Measurements from ENCODE around the gene MAP2K5.
A peak's percentile ranks its signal among the peaks of the same experiment; 100 is the strongest.
"Not testable (repeated sequence)": the region's sequence is repeated elsewhere in the genome, so short reads cannot be mapped to it uniquely, and the experiment has no call there.

The MAP2K5 gene

DNA sequence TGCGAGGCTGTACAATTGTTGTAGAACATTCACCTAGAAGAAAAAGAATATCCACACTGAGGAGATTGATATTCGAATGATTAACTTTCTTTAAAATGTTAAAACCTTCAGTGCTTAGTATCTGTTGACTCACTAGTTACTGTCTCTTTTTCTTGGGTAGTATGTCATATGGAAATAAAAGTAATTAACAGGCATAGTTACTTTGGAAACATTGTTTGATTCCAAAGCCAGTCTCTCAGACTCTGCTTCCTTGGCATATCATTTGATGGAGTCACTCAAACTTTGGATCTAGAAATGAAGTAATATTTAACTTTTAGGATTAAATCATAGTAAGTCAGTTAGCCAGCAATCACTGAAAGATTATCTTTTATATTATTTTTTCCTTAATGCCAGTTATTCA lies 63.4 kb downstream of the MAP2K5 start:
- DNase-seq = no peak

GRCh38 chr15:67606742-67607141 lies 64.2 kb downstream of the MAP2K5 start:
- no peak for DNase-seq

- no peak for DNase-seq
These were observed 64.8 kb downstream of the MAP2K5 start for GRCh38 chr15:67607329-67607728.

DNA sequence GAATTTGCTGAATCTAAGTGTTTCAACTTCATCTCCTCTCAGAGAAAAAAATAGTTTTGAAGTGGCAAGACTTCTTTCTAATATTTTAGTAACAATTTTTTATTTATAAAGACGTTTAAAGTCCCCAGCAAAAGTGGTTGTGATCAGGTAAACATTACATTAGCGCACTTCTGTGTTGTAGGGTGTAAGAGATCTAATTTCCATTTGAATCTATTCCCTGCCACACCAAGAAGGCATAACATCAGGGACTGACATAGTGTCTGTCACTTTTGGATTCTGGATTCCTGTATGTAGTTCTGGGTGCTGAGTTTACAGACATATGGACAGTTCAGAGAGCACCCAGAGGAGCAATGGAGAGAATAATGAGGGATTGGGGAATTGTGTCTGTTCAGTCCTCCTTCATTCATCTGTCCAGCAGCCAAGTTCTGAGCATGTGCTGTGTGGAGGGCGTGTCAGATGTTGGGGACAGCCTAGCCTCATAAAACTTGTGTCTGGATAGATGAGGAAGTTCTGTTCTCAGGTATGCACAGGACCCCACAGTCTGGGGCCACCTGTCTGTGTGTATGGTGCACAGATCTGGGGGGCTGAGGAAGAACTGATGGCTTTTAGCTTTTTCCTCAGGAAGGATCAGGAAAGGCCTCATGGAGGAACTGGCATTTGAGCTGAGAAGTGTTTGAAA lies 65.6 kb downstream of the MAP2K5 start:
- DNase-seq = no peak

DNA sequence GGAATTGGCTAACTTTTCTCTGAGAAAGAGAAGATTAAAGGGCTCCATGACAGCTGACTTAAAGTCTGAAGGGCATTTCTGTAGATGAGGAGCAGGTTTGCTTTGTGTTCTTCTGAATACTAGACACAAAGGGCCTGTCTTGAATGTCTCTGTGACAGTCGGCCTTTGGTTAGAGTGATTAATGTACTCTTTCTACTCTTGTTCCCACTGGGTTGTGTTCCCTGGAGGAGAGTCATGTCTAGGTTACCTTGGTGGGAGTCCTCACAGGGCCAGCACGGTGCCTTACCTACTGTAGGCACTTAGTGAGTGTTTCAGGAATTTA lies 66.1 kb downstream of the MAP2K5 start:
- DNase-seq = no peak

GRCh38 chr15:67611370-67612369 lies 69.2 kb downstream of the MAP2K5 start:
- no peak for DNase-seq

GRCh38 chr15:67613211-67613610 lies 70.7 kb downstream of the MAP2K5 start:
- DNase-seq = no peak

GRCh38 chr15:67613708-67614107 lies 71.2 kb downstream of the MAP2K5 start:
- DNase-seq = no peak

DNA sequence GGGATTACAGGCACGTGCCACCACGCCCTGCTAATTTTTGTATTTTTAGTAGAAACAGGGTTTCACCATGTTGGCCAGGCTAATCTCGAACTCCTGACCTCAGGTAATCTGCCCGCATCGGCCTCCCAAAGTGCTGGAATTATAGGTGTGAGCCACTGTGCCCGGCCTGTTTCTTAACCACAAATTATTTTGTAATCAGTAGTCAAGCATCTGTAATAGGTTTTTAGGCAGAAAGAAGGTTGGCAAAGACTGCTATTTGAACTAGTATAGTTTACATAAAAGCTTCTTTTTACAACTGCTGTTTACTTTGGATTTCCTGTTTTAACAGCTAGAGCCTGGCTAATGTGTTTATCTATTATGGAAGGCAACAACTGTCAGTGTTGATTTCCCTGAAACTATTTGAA lies 72.6 kb downstream of the MAP2K5 start:
- DNase-seq = not testable (repeated sequence)

GRCh38 chr15:67618297-67618696 lies 75.8 kb downstream of the MAP2K5 start:
- no peak for DNase-seq

- DNase-seq = no peak
These were observed 79.6 kb downstream of the MAP2K5 start for GRCh38 chr15:67622110-67622509.

DNA sequence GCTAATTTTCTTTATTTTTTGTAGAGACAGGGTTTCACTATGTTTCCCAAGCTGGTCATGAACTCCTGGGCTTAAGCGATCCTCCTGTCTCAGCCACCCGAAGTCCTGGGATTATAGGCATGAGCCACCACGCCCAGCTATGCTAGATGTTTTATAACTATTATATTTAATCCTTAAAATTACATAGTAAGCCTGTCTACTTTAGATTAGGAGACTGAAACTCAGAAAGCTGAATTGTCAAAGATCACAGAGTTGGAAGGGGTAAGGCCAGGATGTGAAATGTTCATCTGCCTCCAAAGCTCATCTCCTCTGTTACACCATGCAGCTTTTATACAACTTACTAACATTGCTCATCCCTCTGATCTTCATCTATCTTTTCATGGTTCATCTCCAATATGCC lies 89.8 kb downstream of the MAP2K5 start:
- no peak for DNase-seq

- DNase-seq = not testable (repeated sequence)
These were observed 93.4 kb downstream of the MAP2K5 start for GRCh38 chr15:67635950-67636349.

DNA sequence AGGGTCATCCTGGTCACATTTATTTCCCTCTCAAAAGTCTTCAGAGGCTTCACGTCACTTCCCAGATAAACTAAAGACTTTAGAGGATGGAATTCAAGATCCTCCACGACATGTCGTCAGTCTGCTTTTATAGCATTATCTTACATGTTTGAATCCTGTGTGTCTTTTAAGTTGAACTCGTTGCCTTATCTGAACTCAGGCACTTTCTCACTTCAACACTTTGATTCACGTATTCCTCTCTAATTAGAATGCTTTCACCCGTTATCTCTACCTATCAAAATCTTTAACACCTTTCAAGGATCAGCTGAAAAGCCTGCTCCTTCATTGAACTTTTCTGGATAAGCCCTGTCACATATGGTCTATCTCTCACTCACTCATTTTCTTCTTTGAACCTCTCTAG lies 97.1 kb downstream of the MAP2K5 start:
- DNase-seq = no peak

- DNase-seq = peak; percentile 3
These were observed 99.0 kb downstream of the MAP2K5 start for GRCh38 chr15:67641453-67641852.

GRCh38 chr15:67646847-67647246 lies 104.3 kb downstream of the MAP2K5 start:
- DNase-seq = no peak

DNA sequence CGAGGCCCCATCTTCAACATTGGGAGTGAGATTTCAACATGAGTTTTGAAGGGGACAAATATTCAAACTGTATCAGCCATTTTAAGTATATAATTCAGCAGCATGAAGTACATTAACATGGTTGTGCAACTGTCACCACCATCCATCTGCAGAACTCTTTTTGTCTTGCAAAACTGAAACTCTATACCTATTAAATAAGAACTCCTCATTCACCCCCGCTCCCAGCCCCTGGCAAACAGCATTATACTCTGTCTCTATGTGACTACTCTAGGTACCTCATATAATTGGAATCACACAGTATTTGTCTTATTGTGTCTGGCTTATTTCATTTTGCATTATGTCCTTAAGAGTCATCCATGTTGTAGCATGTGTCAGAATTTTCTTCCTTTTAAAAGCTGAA lies 110.1 kb downstream of the MAP2K5 start:
- DNase-seq = no peak

DNA sequence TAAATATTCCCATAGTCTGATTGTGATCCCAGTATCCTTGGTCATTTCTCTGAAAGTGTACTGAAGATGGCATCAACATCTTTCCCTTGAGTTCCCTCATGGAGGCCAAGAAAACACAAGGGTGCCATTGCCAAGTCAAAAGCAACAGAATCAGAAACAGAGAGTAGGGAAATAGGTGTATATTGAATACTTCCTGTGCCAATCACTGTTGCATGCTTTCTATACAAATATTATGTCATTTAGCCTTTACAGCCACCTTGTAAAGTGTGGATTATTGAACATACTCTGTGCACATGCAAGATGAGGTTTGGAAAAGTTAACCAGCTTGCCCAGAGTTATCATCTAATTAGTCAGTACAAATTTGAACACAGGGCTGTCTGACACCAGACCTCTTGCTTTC lies 117.9 kb downstream of the MAP2K5 start:
- no peak for DNase-seq

DNA sequence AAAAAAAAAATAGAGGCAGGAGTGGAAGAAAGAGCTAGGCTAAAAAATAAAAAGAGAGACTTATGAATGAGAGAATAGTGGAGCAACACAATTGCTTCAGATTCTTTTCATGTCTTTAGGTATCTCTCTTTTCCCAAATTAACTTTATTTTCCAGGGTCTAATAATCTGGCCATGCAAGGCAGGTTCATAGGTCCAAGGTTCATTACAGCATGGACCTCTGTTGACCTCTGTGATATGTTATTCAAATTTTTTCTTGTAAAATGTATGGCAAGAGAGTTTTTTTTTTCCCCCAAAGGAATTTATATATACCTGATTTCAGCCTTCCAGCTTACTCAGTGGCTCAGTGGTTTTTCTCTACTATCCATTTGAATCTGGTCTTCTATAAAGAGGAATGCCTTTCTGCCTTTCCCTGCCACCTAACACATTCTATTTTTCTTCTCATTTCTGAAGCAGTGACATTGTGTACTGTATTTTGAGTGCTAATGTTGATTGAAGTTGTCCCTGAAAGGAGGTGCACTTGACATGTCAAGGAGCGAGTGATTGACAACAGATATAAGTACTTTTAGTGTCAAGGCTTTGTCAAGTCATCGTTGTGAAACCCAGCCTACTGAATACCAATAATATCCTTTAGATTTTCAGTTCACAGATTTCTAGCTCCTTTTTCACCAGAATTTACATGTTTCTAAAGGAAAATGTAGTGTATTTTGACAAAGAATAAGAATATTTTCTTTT lies 118.5 kb downstream of the MAP2K5 start:
- no peak for DNase-seq

DNA sequence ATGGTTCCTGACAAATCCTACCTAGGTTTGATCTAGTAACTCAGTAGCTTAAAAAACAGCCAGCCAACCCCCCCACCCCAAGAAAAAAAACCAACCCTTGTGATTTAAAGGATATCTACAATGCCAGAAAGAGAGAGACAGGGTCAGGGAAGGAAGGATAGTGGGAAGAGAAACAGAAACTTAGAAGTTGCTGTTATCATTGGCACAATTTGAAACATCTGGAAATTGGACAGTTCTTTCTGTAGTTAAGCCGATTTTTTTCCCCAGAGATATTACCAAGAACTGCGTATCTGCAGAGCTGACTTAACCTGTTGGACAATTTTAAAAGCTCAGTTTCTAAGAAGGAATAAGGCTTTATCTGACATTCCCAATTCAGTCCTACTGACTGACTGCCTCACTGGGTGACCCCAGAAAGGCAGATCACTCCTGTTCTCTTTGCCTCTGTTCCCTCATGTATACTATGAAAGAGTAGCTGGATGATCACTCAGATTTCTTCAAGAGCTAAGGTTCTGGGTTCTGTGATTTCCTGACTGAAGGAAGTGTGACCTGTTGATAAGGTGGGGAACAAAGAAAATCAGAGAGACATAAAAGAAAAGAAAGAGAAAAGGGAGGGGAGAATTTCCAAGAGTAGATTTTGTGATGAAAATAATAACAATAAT lies 128.3 kb downstream of the MAP2K5 start:
- DNase-seq = no peak

DNA sequence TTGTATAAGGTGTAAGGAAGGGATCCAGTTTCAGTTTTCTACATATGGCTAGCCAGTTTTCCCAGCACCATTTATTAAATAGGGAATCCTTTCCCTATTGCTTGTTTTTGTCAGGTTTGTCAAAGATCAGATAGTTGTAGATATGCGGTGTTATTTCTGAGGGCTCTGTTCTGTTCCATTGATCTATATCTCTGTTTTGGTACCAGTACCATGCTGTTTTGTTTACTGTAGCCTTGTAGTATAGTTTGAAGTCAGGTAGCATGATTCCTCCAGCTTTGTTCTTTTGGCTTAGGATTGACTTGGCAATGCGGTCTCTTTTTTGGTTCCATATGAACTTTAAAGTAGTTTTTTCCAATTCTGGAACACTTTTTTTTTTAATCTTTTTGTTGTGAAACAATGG lies 130.3 kb downstream of the MAP2K5 start:
- DNase-seq = not testable (repeated sequence)

- DNase-seq = no peak
These were observed 132.5 kb downstream of the MAP2K5 start for GRCh38 chr15:67674983-67675382.

DNA sequence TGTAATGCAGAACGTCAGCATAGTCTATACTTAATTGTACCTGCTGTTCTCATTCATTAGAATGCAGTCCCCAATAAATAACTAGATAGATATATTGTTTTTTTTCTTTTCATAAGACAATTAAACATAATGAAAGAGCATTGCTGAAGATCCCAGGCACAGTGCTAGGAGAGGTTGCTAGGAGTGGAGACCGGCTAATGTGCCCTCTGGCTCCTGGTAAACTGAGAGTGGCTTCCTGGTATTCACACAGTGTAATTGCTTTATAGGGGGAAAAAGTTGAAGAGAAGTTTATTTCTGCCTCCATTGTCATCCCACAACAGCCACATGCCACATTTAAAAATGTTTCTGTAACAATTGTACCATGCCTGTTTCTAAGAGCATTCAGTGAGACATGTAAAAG lies 135.6 kb downstream of the MAP2K5 start:
- DNase-seq = no peak
